Measurements from ENCODE around the gene PLPPR5.
"Not testable (repeated sequence)": the region's sequence is repeated elsewhere in the genome, so short reads cannot be mapped to it uniquely, and the experiment has no call there.

- TF ChIP-seq CTCF, POLR2A (IDR thresholded peaks at IDR 0.05): not testable (repeated sequence)
Observed at GRCh38 chr1:99036746-99037145, 32.1 kb upstream of the PLPPR5 start.
